Activated B cell treated with CpG ODN at 0.5 μM for 24 hours (primary cell): ENCODE results near the gene F11R. TPM values are rescaled to one million over a fixed set of nuclear protein-coding genes. Genes with fewer than 3 reads are reported as not detected.

ENCODE experiments used
- ATAC-seq: fragments of 200-7000 bp; cut with Tn5 transposase; one replicate; pipeline ENCODE4 v1.10.0; 2021; ENCODE audit warnings: low read depth, mild to moderate bottlenecking, moderate library complexity
- CTCF ChIA-PET: fragments of 350-600 bp; sonication (Branson Sonifier 250); formaldehyde crosslinking; loops from one replicate; lab custom pipeline; 2021; ENCODE audit warnings: antibody characterized with exemption; lab: Charles Lee
- POLR2A ChIA-PET: fragments of 350-600 bp; sonication (Branson Sonifier 250); formaldehyde crosslinking; loops from one replicate; lab custom pipeline; 2021; ENCODE audit warnings: antibody characterized with exemption; lab: Charles Lee
- DNase-seq: peaks from one replicate; pipeline ENCODE4 v3.0.0; 2022
- H3K27ac Mint-ChIP-seq: one replicate; pipeline ENCODE4 v1.8.0; 2020; ENCODE audit warnings: mixed read lengths
- H3K27me3 Mint-ChIP-seq: one replicate; pipeline ENCODE4 v1.8.0; 2021; ENCODE audit warnings: mixed read lengths
- H3K36me3 Mint-ChIP-seq: one replicate; pipeline ENCODE4 v1.8.0; 2021; ENCODE audit warnings: low read depth, mixed read lengths
- H3K4me1 Mint-ChIP-seq: one replicate; pipeline ENCODE4 v1.8.0; 2021; ENCODE audit warnings: mixed read lengths
- H3K4me3 Mint-ChIP-seq: one replicate; pipeline ENCODE4 v1.8.0; 2020; ENCODE audit warnings: mild to moderate bottlenecking, mixed read lengths
- H3K9me3 Mint-ChIP-seq: one replicate; pipeline ENCODE4 v1.8.0; 2020; ENCODE audit warnings: mixed read lengths
- CTCF ChIP-seq: fragments of 200-600 bp; IDR thresholded peaks from one replicate; pipeline ENCODE4 v1.8.0; 2022; ENCODE audit warnings: antibody characterized with exemption, mild to moderate bottlenecking
- intact Hi-C: fragments of 100-400 bp; cut with micrococcal nuclease; formaldehyde crosslinking; loops from one replicate; pipeline ENCODE4 v1.15.1; 2024
- total RNA-seq: library from RNA; stranded (reverse); gene quantifications from 2 replicates; pipeline ENCODE4 v1.2.3, GENCODE V29; 2022

Gene F11R
- total RNA-seq, 1 donor from 2014 or later = 11.1 TPM

- Mint-ChIP-seq H3K27me3 (no peaks in the 10 kb centered on the region), H3K27ac (peak overlapping the region; percentile 100), H3K4me3 (peak overlapping the region; percentile 95), H3K36me3 (peaks cover 86% of the 10 kb centered on the region), H3K4me1 (peaks cover 69% of the 10 kb centered on the region), H3K9me3 (no peaks in the 10 kb centered on the region)
- TF ChIP-seq CTCF = no peak
- ATAC-seq (peak; percentile 64), DNase-seq (peak; percentile 69)
- intact Hi-C loops = loop anchor here (1.0 to 10.0 kb wide), 7 partner anchors 24 to 350 kb away; partner anchors contain the start of genes DEDD, F11R, KLHDC9 and NIT1
- ChIA-PET POLR2A (interaction anchor here (0.6 to 5.9 kb wide), 36 partner anchors 7 to 698 kb away, joined by 3 to 285 read pairs (median 7); partner anchors contain the start of genes ARHGAP30, CD48, DEDD and F11R), CTCF (interaction anchor here (1.3 to 4.5 kb wide), 3 partner anchors 25 to 53 kb away, joined by 10 to 37 read pairs (median 27); partner anchors contain the start of genes ARHGAP30 and KLHDC9)
These were observed 24.2 kb upstream of the F11R start for GRCh38 chr1:161044908-161045735.

- peak overlapping the region; percentile 100 for H3K27ac Mint-ChIP-seq
- ATAC-seq (peak; percentile 4), DNase-seq (no peak)
- H3K4me1 Mint-ChIP-seq = peaks cover 74% of the 10 kb centered on the region
- no peak for TF ChIP-seq CTCF
- CTCF ChIA-PET = interaction anchor here (0.7 to 4.5 kb wide), 4 partner anchors 25 to 711 kb away, joined by 4 to 37 read pairs (median 18); partner anchors contain the start of genes ARHGAP30 and KLHDC9
- no peaks in the 10 kb centered on the region for H3K9me3 Mint-ChIP-seq
- POLR2A ChIA-PET = interaction anchor here (0.7 to 5.9 kb wide), 19 partner anchors 16 to 698 kb away, joined by 3 to 285 read pairs (median 11); partner anchors contain the start of genes ARHGAP30, CD48, DEDD and F11R
- H3K36me3 Mint-ChIP-seq = peaks cover 87% of the 10 kb centered on the region
- intact Hi-C loops = loop anchor here (2.0 to 10.0 kb wide), 2 partner anchors 74 to 350 kb away; partner anchors contain the start of genes NIT1 and PFDN2
- no peaks in the 10 kb centered on the region for H3K27me3 Mint-ChIP-seq
- H3K4me3 Mint-ChIP-seq = peak overlapping the region; percentile 95
These were observed 23.6 kb upstream of the F11R start for GRCh38 chr1:161044535-161044907.

- Mint-ChIP-seq H3K27ac (peak overlapping the region; percentile 78), H3K9me3 (no peaks in the 10 kb centered on the region), H3K4me3 (peak overlapping the region; percentile 58), H3K4me1 (peaks cover 58% of the 10 kb centered on the region), H3K36me3 (peaks cover 53% of the 10 kb centered on the region), H3K27me3 (no peaks in the 10 kb centered on the region)
- ATAC-seq (no peak), DNase-seq (no peak)
- TF ChIP-seq CTCF = no peak
- ChIA-PET CTCF (interaction anchor here (0.8 to 4.6 kb wide), 8 partner anchors 14 to 88 kb away, joined by 3 to 31 read pairs (median 6); partner anchors contain the start of genes ARHGAP30, F11R and KLHDC9), POLR2A (interaction anchor here (0.7 to 5.3 kb wide), 11 partner anchors 7 to 93 kb away, joined by 3 to 41 read pairs (median 13); partner anchors contain the start of genes ARHGAP30, DEDD, F11R and KLHDC9)
- intact Hi-C loops = loop anchor here (1.0 kb wide), 1 partner anchor 18 kb away; the partner anchor contains the start of gene F11R
These were observed 18.6 kb upstream of the F11R start for GRCh38 chr1:161039546-161039945.

GRCh38 chr1:161039154-161039545 lies 18.2 kb upstream of the F11R start:
- intact Hi-C loops = loop anchor here (1.0 kb wide), 1 partner anchor 18 kb away; the partner anchor contains the start of gene F11R
- ATAC-seq (no peak), DNase-seq (no peak)
- ChIA-PET CTCF (interaction anchor here (1.4 to 4.6 kb wide), 6 partner anchors 18 to 88 kb away, joined by 3 to 31 read pairs (median 6); partner anchors contain the start of genes ARHGAP30, F11R and KLHDC9), POLR2A (interaction anchor here (0.6 to 5.3 kb wide), 18 partner anchors 7 to 493 kb away, joined by 3 to 41 read pairs (median 6); partner anchors contain the start of genes ARHGAP30, DEDD, F11R and KLHDC9)
- H3K36me3 Mint-ChIP-seq = peaks cover 49% of the 10 kb centered on the region
- peak overlapping the region; percentile 91 for H3K4me3 Mint-ChIP-seq
- no peaks in the 10 kb centered on the region for H3K27me3 Mint-ChIP-seq
- H3K9me3 Mint-ChIP-seq = no peaks in the 10 kb centered on the region
- peaks cover 54% of the 10 kb centered on the region for H3K4me1 Mint-ChIP-seq
- H3K27ac Mint-ChIP-seq = peak overlapping the region; percentile 95
- no peak for TF ChIP-seq CTCF
